GM12872 (cell line): ENCODE data around the gene PMPCB.

Source experiments
- TF ChIP-seq, protein P1 (sequence below): IDR thresholded peaks from 3 replicates; pipeline ENCODE4 v1.5.1; 2011; ENCODE audit warnings: low read depth, mild to moderate bottlenecking, low read length, moderate library complexity; ENCODE audit not compliant: insufficient read depth

PMPCB gene, protein sequence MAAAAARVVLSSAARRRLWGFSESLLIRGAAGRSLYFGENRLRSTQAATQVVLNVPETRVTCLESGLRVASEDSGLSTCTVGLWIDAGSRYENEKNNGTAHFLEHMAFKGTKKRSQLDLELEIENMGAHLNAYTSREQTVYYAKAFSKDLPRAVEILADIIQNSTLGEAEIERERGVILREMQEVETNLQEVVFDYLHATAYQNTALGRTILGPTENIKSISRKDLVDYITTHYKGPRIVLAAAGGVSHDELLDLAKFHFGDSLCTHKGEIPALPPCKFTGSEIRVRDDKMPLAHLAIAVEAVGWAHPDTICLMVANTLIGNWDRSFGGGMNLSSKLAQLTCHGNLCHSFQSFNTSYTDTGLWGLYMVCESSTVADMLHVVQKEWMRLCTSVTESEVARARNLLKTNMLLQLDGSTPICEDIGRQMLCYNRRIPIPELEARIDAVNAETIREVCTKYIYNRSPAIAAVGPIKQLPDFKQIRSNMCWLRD

DNA sequence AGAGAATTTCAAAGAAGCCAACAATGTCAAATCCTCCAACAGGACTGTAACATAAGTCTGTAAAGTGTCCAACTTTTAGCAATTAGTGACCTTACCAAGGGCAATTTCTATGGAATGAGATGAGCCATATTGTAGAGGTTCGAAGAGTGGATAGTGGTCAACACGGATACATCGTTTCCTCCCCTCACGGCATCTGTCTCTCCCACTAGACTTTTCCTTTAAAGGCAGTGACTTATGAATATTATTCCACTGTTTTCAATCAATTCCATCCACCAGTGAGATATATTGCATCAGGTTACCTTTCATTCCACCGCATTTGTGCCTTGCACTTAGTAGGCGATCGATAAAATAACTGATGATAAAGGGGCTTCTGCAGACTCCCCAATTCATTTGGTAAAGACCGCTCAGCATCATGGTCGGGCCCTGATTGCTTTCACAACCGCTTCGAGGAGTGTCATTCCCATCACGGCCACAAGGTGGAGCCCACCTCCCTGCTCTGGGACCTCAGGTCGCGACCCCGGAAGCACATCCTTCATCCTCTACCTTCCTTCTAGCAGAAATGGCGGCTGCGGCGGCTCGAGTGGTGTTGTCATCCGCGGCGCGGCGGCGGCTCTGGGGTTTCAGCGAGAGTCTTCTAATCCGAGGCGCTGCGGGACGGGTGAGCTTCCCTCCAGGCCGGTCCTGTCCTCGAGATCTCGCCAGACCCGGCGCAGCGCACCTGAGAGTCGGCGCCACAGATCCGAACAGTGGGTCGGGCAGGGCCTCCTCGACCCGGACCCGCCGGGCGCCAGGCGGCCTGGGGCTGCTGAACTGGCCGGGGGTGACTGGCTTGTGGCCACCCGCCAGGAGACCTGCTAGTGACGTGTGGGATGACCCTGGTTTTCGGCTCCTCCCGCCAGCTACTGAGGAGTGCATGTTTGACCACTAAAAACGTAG, at the start of gene PMPCB:
Gene PMPCB (plus strand): TSS at position 535 of the 936 bp plus-strand sequence. CDS start 25 bp downstream, at position 560.
- TF ChIP-seq, protein P1, sequence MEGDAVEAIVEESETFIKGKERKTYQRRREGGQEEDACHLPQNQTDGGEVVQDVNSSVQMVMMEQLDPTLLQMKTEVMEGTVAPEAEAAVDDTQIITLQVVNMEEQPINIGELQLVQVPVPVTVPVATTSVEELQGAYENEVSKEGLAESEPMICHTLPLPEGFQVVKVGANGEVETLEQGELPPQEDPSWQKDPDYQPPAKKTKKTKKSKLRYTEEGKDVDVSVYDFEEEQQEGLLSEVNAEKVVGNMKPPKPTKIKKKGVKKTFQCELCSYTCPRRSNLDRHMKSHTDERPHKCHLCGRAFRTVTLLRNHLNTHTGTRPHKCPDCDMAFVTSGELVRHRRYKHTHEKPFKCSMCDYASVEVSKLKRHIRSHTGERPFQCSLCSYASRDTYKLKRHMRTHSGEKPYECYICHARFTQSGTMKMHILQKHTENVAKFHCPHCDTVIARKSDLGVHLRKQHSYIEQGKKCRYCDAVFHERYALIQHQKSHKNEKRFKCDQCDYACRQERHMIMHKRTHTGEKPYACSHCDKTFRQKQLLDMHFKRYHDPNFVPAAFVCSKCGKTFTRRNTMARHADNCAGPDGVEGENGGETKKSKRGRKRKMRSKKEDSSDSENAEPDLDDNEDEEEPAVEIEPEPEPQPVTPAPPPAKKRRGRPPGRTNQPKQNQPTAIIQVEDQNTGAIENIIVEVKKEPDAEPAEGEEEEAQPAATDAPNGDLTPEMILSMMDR: peak; percentile 96

GRCh38 chr7:103279963-103280802, 17.1 kb upstream of the PMPCB start:
- TF ChIP-seq, protein P1: 0 out of 3 replicates have a peak, but pooled peaks have one; percentile 4

GRCh38 chr7:103292122-103292521, 5.1 kb upstream of the PMPCB start:
- TF ChIP-seq, protein P1: no peak

GRCh38 chr7:103293526-103293925, 3.7 kb upstream of the PMPCB start:
- TF ChIP-seq, protein P1: no peak

GRCh38 chr7:103297837-103298179, 573 bp downstream of the PMPCB start:
- TF ChIP-seq, protein P1: no peak

DNA sequence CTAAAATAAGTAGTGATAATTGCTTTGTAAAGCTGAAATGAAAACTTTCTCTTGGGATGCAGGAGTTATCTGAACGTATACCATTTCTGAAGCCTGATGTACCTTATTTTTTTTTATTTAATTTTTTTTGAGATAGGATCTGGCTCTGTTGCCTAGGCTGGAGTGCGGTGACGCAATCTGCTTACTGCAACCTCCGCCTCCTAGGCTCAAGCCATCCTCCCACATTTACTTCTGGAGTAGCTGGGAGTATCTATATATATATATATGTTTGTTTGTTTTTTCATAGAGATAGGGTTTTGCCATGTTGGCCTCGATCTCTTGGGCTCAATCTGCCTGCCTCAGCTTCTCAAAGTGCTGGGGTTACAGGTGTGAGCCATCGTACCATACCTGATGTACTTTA, 2.4 kb downstream of the PMPCB start:
- TF ChIP-seq, protein P1: no peak

DNA sequence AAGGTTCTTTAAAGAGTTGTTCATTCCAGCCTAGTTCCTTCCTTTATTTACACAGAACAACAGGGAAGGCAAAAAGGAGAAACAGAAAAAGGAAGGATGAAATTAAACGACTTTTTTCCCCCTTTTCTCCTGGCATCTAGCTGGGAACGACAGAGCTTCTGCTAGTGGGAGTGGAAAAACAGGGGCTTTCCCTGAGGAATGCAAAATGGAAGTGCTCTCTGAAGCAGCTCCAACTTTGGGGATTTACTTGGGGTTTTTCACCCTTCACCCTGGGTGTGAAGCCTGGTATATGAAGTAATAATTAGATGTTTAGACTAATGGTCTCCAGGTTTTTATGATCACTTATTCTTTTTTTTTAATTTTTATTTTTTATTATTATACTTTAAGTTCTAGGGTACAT, 4.2 kb downstream of the PMPCB start:
- TF ChIP-seq, protein P1: no peak
